ENCODE data around the gene SLC24A2. TPM values are rescaled to one million over a fixed set of nuclear protein-coding genes. Genes with fewer than 3 reads are reported as not detected.

Gene SLC24A2
- total RNA-seq, 4 donors from 2014 or later, result 0.19 TPM; not detected in 3

DNA sequence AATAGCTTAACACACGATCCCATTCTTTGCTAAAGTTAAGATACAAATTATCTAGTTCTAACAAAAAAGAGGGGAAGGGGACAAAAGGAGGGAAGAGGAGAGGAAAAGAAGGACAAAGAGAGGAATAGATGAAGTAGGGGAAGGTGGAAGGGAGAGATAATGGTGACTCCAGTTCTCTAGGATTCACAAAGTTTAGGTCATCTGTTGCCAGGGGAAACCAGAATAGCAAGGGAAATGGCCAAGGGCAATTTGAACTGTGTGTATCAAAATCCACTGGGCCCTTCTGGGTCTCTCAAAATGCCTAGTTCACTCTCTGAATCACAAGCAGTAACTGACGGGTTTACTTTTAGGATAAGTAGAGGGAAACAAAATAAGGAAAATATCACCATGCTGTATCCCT lies 7.6 kb downstream of the SLC24A2 start:
- TF ChIP-seq, protein P1, sequence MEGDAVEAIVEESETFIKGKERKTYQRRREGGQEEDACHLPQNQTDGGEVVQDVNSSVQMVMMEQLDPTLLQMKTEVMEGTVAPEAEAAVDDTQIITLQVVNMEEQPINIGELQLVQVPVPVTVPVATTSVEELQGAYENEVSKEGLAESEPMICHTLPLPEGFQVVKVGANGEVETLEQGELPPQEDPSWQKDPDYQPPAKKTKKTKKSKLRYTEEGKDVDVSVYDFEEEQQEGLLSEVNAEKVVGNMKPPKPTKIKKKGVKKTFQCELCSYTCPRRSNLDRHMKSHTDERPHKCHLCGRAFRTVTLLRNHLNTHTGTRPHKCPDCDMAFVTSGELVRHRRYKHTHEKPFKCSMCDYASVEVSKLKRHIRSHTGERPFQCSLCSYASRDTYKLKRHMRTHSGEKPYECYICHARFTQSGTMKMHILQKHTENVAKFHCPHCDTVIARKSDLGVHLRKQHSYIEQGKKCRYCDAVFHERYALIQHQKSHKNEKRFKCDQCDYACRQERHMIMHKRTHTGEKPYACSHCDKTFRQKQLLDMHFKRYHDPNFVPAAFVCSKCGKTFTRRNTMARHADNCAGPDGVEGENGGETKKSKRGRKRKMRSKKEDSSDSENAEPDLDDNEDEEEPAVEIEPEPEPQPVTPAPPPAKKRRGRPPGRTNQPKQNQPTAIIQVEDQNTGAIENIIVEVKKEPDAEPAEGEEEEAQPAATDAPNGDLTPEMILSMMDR (IDR thresholded peaks at IDR 0.05), result no peak
- no peak for TF ChIP-seq POLR2A (IDR thresholded peaks at IDR 0.05)
- Histone ChIP-seq H3K36me3 (no peaks in the 10 kb centered on the region), H3K4me1 (no peaks in the 10 kb centered on the region), H3K27ac (no peak overlapping the region), H3K9me3 (no peaks in the 10 kb centered on the region), H3K4me3 (no peak overlapping the region), H3K27me3 (no peaks in the 10 kb centered on the region)
- DNase-seq, result no peak

DNA sequence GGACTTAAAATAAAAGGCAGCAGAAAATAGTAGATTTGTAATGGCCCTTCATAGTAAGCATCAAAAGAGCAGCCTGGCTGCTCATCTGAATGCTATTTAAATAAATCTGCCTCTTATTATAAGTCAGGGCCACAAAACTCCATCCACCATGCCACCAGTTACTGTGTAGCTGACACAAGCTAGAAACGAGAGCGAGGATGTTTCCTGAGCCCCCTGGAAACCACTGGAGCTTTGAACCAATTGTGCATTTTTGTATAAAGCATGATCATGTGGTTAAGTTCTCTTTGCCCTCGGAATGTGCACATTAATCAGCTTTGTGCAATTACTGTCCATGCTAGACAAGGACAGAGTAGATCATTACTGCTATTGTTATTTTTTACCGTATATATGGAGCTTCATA lies 17.4 kb downstream of the SLC24A2 start:
- TF ChIP-seq, protein P1 (IDR thresholded peaks at IDR 0.05), result no peak
- TF ChIP-seq POLR2A (IDR thresholded peaks at IDR 0.05), result no peak
- DNase-seq, result no peak
- no peak overlapping the region for H3K4me3 ChIP-seq
- no peaks in the 10 kb centered on the region for H3K4me1 ChIP-seq
- no peaks in the 10 kb centered on the region for H3K27me3 ChIP-seq
- H3K9me3 ChIP-seq, result peaks cover 0 to 2% (median 0%) of the 10 kb centered on the region in 4 donors
- H3K27ac ChIP-seq, result no peak overlapping the region
- H3K36me3 ChIP-seq, result no peaks in the 10 kb centered on the region

DNA sequence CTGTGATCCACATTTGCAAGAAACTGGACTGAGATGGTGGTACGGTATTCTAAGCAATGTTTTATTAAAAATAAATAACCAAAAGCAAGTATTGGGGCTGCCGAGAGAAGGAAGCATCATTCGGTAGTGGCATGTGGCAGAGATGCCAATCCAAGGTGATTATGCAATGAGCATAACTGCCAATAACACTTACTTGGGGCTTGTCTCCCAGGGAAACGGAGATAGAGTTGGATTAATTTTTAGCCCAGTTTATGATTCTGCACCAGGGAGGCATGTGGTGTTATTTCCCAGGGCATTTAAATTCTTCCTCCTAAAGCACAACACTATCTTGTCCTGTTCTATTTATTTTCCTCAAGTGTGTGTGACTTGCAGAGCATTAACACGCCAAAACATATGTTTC lies 17.9 kb downstream of the SLC24A2 start:
- no peak for DNase-seq
- Histone ChIP-seq H3K36me3 (no peaks in the 10 kb centered on the region), H3K4me3 (no peak overlapping the region), H3K27ac (no peak overlapping the region), H3K27me3 (no peaks in the 10 kb centered on the region), H3K9me3 (peaks cover 0 to 4% (median 0%) of the 10 kb centered on the region in 4 donors), H3K4me1 (no peaks in the 10 kb centered on the region)
- no peak for TF ChIP-seq POLR2A (IDR thresholded peaks at IDR 0.05)
- TF ChIP-seq, protein P1 (IDR thresholded peaks at IDR 0.05), result no peak

DNA sequence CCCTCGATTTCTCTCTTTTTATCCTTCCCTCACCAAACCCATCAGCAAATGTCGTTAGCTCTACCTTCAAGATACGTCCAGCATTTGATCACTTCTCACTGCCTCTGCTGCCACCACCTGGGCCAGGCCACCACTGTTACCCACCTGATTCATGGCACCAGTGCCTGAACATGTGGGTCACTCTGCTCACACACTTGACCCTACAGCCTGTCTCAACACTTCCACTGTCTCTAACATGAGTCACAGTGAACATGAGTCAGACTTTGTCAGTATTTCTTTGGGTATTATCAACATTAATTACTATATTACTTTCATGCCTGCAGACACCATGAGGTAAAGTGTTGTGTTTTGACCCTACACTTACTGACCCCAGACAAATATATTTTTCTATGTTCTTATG lies 19.6 kb downstream of the SLC24A2 start:
- Histone ChIP-seq H3K9me3 (peaks cover 0 to 4% (median 0%) of the 10 kb centered on the region in 4 donors), H3K4me3 (no peak overlapping the region)

DNA sequence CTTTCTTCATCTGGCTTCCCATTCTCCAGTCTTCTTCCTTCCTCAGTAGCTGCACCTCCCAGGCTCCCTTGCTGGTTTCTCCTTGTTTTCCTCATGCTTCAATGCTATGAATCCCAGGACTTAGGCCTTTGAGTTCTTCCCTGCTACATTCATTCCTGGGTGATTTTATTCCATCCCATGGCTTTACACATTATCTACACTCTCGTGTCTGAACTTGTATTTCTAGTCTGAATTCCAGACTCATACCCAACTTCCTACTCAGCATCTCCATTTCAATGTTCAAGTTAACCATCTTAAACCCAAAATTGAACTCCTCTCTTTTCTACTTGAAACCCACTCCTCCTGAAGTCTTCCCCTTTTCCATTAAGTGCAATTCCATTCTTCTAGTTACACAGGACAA lies 20.0 kb downstream of the SLC24A2 start:
- no peak overlapping the region for H3K27ac ChIP-seq
- DNase-seq, result no peak
- TF ChIP-seq POLR2A (IDR thresholded peaks at IDR 0.05), result no peak
- TF ChIP-seq, protein P1 (IDR thresholded peaks at IDR 0.05), result no peak

More for the DNA sequence above, 19.6 kb downstream of the SLC24A2 start:
- TF ChIP-seq POLR2A (IDR thresholded peaks at IDR 0.05), result no peak
- TF ChIP-seq, protein P1 (IDR thresholded peaks at IDR 0.05), result no peak
- no peaks in the 10 kb centered on the region for H3K27me3 ChIP-seq
- no peaks in the 10 kb centered on the region for H3K4me1 ChIP-seq
- H3K27ac ChIP-seq, result no peak overlapping the region
- no peaks in the 10 kb centered on the region for H3K36me3 ChIP-seq
- DNase-seq, result no peak

DNA sequence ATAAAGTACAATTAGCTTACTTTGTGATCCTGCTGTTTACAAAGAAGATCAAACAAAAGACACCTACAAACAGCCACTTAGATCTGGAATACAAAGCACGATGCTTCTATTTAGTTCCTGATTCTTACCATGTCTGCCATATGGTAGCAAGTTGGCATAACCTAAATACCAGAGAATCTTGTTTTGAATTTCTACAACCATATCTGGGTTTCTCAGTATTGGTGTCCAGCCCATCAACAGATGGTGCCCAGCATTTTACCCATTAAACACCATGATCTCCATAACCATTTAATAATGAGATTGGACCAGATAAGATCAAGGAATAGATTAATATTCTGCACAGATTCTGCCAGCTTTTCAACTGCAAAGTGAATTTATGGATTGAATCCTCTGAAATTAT lies 29.8 kb downstream of the SLC24A2 start:
- no peak for DNase-seq
- Histone ChIP-seq H3K4me1 (no peaks in the 10 kb centered on the region), H3K27me3 (no peaks in the 10 kb centered on the region), H3K36me3 (no peaks in the 10 kb centered on the region), H3K9me3 (no peaks in the 10 kb centered on the region), H3K27ac (no peak overlapping the region), H3K4me3 (no peak overlapping the region)
- no peak for TF ChIP-seq POLR2A (IDR thresholded peaks at IDR 0.05)
- TF ChIP-seq, protein P1 (IDR thresholded peaks at IDR 0.05), result no peak

More for the DNA sequence above, 20.0 kb downstream of the SLC24A2 start:
- Histone ChIP-seq H3K4me3 (no peak overlapping the region), H3K36me3 (no peaks in the 10 kb centered on the region), H3K9me3 (peaks cover 0 to 4% (median 0%) of the 10 kb centered on the region in 4 donors), H3K27me3 (no peaks in the 10 kb centered on the region), H3K4me1 (no peaks in the 10 kb centered on the region)
